GM23338 (cell line): ENCODE results near the gene CD38. TPM values are rescaled to one million over a fixed set of nuclear protein-coding genes. Genes with fewer than 3 reads are reported as not detected.

ENCODE experiments used
- ATAC-seq: fragments of 200-7000 bp; cut with Tn5 transposase; 3 replicates; pipeline ENCODE4 v1.9.1; 2020
- DNase-seq: peaks from one replicate; pipeline ENCODE4 v3.0.0-alpha.2; 2015; ENCODE audit warnings: low spot score
- H2AFZ ChIP-seq: fragments of 200-600 bp; sonication (generic); 2 replicates; pipeline ENCODE4 v1.8.0; 2016; ENCODE audit warnings: antibody characterized with exemption, mild to moderate bottlenecking, moderate library complexity
- H3F3A ChIP-seq: fragments of 200-600 bp; sonication (generic); replicated peaks from 2 replicates; pipeline ENCODE4 v1.8.0; 2017; ENCODE audit warnings: antibody characterized with exemption, mixed run types, low read depth
- H3K27ac ChIP-seq: fragments of 200-600 bp; sonication (generic); 2 replicates; pipeline ENCODE4 v1.6.1; 2016; ENCODE audit warnings: low read depth
- H3K27me3 ChIP-seq: fragments of 200-600 bp; sonication (generic); 2 replicates; pipeline ENCODE4 v1.8.0; 2016; ENCODE audit warnings: mild to moderate bottlenecking, mixed run types, moderate library complexity; ENCODE audit not compliant: insufficient read depth
- H3K36me3 ChIP-seq: fragments of 200-600 bp; sonication (generic); 2 replicates; pipeline ENCODE4 v1.8.0; 2016; ENCODE audit warnings: mild to moderate bottlenecking; ENCODE audit not compliant: insufficient read depth
- H3K4me1 ChIP-seq: fragments of 200-600 bp; sonication (generic); 2 replicates; pipeline ENCODE4 v1.8.0; 2016; ENCODE audit warnings: mild to moderate bottlenecking, moderate library complexity; ENCODE audit not compliant: insufficient read depth
- H3K4me2 ChIP-seq: fragments of 200-600 bp; sonication (generic); 2 replicates; pipeline ENCODE4 v1.7.1; 2017; ENCODE audit warnings: mixed run types
- H3K4me3 ChIP-seq: fragments of 200-600 bp; sonication (generic); 2 replicates; pipeline ENCODE4 v1.6.1; 2016; ENCODE audit warnings: mixed run types
- H3K79me2 ChIP-seq: fragments of 200-600 bp; sonication (generic); replicated peaks from 2 replicates; pipeline ENCODE4 v1.8.0; 2017; ENCODE audit warnings: mild to moderate bottlenecking; ENCODE audit not compliant: insufficient read depth
- H3K9me2 ChIP-seq: fragments of 200-600 bp; sonication (generic); 2 replicates; pipeline ENCODE4 v1.8.0; 2017; ENCODE audit not compliant: insufficient read depth
- H4K20me1 ChIP-seq: fragments of 200-600 bp; sonication (generic); replicated peaks from 2 replicates; pipeline ENCODE4 v1.8.0; 2017; ENCODE audit warnings: mild to moderate bottlenecking; ENCODE audit not compliant: insufficient read depth
- H3K27ac Mint-ChIP-seq: 2 replicates; pipeline ENCODE4 v1.8.0; 2020; ENCODE audit warnings: inconsistent platforms, mild to moderate bottlenecking, moderate library complexity, mixed read lengths
- H3K27me3 Mint-ChIP-seq: 3 replicates; pipeline ENCODE4 v1.8.0; 2022; ENCODE audit warnings: low read depth, mild to moderate bottlenecking, moderate library complexity, mixed read lengths, inconsistent platforms; ENCODE audit not compliant: insufficient read depth, poor library complexity
- H3K36me3 Mint-ChIP-seq: 3 replicates; pipeline ENCODE4 v1.8.0; 2021; ENCODE audit warnings: low read depth, mild to moderate bottlenecking, inconsistent platforms, moderate library complexity, mixed read lengths
- H3K4me1 Mint-ChIP-seq: 3 replicates; pipeline ENCODE4 v1.8.0; 2020; ENCODE audit warnings: mild to moderate bottlenecking, inconsistent platforms, mixed read lengths
- H3K4me3 Mint-ChIP-seq: 3 replicates; pipeline ENCODE4 v1.8.0; 2021; ENCODE audit warnings: moderate library complexity, mild to moderate bottlenecking, inconsistent platforms, mixed read lengths
- H3K9me3 Mint-ChIP-seq: 3 replicates; pipeline ENCODE4 v1.8.0; 2020; ENCODE audit warnings: moderate library complexity, mild to moderate bottlenecking, inconsistent platforms, mixed read lengths
- CREB1 ChIP-seq: fragments of 250-450 bp; sonication (Bioruptor Pico); IDR thresholded peaks from 2 replicates; pipeline ENCODE4 v1.5.0; 2020; ENCODE audit warnings: low read depth, mild to moderate bottlenecking, moderate library complexity
- CTCF ChIP-seq, 2 experiments: fragments of 200-600 bp in 1 of 2; sonication (generic) in 1 of 2; conservative IDR thresholded peaks; 2 replicates each; pipeline versions ENCODE4 v1.5.1 to v1.6.1; 2016 to 2017; ENCODE audit warnings: antibody characterized with exemption in 2 of 2, low read depth in 2 of 2, mild to moderate bottlenecking in 2 of 2, moderate library complexity in 1 of 2
- ETS1 ChIP-seq: IDR thresholded peaks from 2 replicates; pipeline ENCODE4 v1.6.1; 2016; ENCODE audit warnings: antibody characterized with exemption
- EZH2 ChIP-seq: fragments of 200-600 bp; sonication (generic); IDR thresholded peaks from one replicate; pipeline ENCODE4 v1.8.0; 2017; ENCODE audit warnings: antibody characterized with exemption, mild to moderate bottlenecking, low read depth; ENCODE audit not compliant: unreplicated experiment
- JUNB ChIP-seq: IDR thresholded peaks from one replicate; pipeline ENCODE4 v1.6.1; 2016; ENCODE audit warnings: antibody characterized with exemption; ENCODE audit not compliant: unreplicated experiment
- NANOG ChIP-seq: IDR thresholded peaks from 2 replicates; pipeline ENCODE4 v1.6.1; 2016; ENCODE audit warnings: antibody characterized with exemption, borderline replicate concordance
- POLR2AphosphoS5 ChIP-seq: IDR thresholded peaks from 2 replicates; pipeline ENCODE4 v1.6.1; 2016; ENCODE audit warnings: antibody characterized with exemption, low read depth
- STAT1 ChIP-seq: IDR thresholded peaks from one replicate; pipeline ENCODE4 v1.6.1; 2016; ENCODE audit warnings: antibody characterized with exemption; ENCODE audit not compliant: unreplicated experiment
- ZNF114 ChIP-seq: fragments of 250-450 bp; sonication (Bioruptor Pico); IDR thresholded peaks from 2 replicates; pipeline ENCODE4 v1.5.0; 2020; ENCODE audit warnings: mild to moderate bottlenecking, moderate library complexity
- polyA plus RNA-seq: library from polyadenylated mRNA; unstranded; fragments of >200 nt; fragmentation: Nextera tagmentation; extraction: Ambion mirVana; gene quantifications from 2 replicates; pipeline ENCODE4 v1.2.1, GENCODE V29; 2016
- total RNA-seq: library from RNA; depleted of rRNA; stranded (reverse); fragments of >200 nt; shearing (Covaris generic); gene quantifications from 2 replicates; pipeline ENCODE4 v1.2.3, GENCODE V29; 2014
- TF ChIP-seq, protein P1 (sequence below): fragments of 250-450 bp; sonication (Bioruptor Pico); IDR thresholded peaks from 2 replicates; pipeline ENCODE4 v1.5.0; 2020; ENCODE audit warnings: mild to moderate bottlenecking, moderate library complexity
- TF ChIP-seq, protein P2 (sequence below): IDR thresholded peaks from one replicate; pipeline ENCODE4 v1.6.1; 2018; ENCODE audit warnings: antibody characterized with exemption; ENCODE audit not compliant: unreplicated experiment

The CD38 gene
- total and polyA plus RNA-seq, 2 experiments from 2014 or later, result 0.17 to 0.24 TPM

- TF ChIP-seq, protein P1, sequence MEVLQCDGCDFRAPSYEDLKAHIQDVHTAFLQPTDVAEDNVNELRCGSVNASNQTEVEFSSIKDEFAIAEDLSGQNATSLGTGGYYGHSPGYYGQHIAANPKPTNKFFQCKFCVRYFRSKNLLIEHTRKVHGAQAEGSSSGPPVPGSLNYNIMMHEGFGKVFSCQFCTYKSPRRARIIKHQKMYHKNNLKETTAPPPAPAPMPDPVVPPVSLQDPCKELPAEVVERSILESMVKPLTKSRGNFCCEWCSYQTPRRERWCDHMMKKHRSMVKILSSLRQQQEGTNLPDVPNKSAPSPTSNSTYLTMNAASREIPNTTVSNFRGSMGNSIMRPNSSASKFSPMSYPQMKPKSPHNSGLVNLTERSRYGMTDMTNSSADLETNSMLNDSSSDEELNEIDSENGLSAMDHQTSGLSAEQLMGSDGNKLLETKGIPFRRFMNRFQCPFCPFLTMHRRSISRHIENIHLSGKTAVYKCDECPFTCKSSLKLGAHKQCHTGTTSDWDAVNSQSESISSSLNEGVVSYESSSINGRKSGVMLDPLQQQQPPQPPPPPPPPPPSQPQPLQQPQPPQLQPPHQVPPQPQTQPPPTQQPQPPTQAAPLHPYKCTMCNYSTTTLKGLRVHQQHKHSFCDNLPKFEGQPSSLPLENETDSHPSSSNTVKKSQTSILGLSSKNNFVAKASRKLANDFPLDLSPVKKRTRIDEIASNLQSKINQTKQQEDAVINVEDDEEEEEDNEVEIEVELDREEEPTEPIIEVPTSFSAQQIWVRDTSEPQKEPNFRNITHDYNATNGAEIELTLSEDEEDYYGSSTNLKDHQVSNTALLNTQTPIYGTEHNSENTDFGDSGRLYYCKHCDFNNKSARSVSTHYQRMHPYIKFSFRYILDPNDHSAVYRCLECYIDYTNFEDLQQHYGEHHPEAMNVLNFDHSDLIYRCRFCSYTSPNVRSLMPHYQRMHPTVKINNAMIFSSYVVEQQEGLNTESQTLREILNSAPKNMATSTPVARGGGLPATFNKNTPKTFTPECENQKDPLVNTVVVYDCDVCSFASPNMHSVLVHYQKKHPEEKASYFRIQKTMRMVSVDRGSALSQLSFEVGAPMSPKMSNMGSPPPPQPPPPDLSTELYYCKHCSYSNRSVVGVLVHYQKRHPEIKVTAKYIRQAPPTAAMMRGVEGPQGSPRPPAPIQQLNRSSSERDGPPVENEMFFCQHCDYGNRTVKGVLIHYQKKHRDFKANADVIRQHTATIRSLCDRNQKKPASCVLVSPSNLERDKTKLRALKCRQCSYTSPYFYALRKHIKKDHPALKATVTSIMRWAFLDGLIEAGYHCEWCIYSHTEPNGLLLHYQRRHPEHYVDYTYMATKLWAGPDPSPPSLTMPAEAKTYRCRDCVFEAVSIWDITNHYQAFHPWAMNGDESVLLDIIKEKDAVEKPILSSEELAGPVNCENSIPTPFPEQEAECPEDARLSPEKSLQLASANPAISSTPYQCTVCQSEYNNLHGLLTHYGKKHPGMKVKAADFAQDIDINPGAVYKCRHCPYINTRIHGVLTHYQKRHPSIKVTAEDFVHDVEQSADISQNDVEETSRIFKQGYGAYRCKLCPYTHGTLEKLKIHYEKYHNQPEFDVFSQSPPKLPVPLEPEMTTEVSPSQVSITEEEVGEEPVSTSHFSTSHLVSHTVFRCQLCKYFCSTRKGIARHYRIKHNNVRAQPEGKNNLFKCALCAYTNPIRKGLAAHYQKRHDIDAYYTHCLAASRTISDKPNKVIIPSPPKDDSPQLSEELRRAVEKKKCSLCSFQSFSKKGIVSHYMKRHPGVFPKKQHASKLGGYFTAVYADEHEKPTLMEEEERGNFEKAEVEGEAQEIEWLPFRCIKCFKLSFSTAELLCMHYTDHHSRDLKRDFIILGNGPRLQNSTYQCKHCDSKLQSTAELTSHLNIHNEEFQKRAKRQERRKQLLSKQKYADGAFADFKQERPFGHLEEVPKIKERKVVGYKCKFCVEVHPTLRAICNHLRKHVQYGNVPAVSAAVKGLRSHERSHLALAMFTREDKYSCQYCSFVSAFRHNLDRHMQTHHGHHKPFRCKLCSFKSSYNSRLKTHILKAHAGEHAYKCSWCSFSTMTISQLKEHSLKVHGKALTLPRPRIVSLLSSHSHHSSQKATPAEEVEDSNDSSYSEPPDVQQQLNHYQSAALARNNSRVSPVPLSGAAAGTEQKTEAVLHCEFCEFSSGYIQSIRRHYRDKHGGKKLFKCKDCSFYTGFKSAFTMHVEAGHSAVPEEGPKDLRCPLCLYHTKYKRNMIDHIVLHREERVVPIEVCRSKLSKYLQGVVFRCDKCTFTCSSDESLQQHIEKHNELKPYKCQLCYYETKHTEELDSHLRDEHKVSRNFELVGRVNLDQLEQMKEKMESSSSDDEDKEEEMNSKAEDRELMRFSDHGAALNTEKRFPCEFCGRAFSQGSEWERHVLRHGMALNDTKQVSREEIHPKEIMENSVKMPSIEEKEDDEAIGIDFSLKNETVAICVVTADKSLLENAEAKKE (CRISPR knock-in tag), result no peak
- TF ChIP-seq STAT1 (no peak), CREB1 (no peak), POLR2AphosphoS5 (no peak), JUNB (no peak), NANOG (no peak), CTCF (conservative IDR thresholded peaks at IDR 0.05; ENCODE audit: low read depth in 2 of 2) (no peak), ETS1 (no peak), EZH2 (no peak), ZNF114 (CRISPR knock-in tag) (no peak)
- TF ChIP-seq, protein P2, sequence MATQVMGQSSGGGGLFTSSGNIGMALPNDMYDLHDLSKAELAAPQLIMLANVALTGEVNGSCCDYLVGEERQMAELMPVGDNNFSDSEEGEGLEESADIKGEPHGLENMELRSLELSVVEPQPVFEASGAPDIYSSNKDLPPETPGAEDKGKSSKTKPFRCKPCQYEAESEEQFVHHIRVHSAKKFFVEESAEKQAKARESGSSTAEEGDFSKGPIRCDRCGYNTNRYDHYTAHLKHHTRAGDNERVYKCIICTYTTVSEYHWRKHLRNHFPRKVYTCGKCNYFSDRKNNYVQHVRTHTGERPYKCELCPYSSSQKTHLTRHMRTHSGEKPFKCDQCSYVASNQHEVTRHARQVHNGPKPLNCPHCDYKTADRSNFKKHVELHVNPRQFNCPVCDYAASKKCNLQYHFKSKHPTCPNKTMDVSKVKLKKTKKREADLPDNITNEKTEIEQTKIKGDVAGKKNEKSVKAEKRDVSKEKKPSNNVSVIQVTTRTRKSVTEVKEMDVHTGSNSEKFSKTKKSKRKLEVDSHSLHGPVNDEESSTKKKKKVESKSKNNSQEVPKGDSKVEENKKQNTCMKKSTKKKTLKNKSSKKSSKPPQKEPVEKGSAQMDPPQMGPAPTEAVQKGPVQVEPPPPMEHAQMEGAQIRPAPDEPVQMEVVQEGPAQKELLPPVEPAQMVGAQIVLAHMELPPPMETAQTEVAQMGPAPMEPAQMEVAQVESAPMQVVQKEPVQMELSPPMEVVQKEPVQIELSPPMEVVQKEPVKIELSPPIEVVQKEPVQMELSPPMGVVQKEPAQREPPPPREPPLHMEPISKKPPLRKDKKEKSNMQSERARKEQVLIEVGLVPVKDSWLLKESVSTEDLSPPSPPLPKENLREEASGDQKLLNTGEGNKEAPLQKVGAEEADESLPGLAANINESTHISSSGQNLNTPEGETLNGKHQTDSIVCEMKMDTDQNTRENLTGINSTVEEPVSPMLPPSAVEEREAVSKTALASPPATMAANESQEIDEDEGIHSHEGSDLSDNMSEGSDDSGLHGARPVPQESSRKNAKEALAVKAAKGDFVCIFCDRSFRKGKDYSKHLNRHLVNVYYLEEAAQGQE, result no peak
- Mint-ChIP-seq H3K27me3 (no peaks in the 10 kb centered on the region), H3K4me3 (no peak overlapping the region), H3K9me3 (no peaks in the 10 kb centered on the region), H3K27ac (no peak overlapping the region), H3K4me1 (peaks cover 7% of the 10 kb centered on the region), H3K36me3 (no peaks in the 10 kb centered on the region)
- no peaks in the 10 kb centered on the region for H3K27me3 ChIP-seq
- H2AFZ ChIP-seq, result peak overlapping the region; percentile 72; the same call in 1 of the 2 replicates
- H3K4me3 ChIP-seq, result no peak overlapping the region
- H3K79me2 ChIP-seq, result no peaks in the 10 kb centered on the region
- no peaks in the 10 kb centered on the region for H4K20me1 ChIP-seq
- DNase-seq (no peak), ATAC-seq (no peak)
- no peak overlapping the region for H3K4me2 ChIP-seq
- no peak overlapping the region for H3K27ac ChIP-seq
- no peaks in the 10 kb centered on the region for H3K36me3 ChIP-seq
- H3F3A ChIP-seq, result no peaks in the 10 kb centered on the region
- H3K9me2 ChIP-seq, result peaks cover 18% of the 10 kb centered on the region
- H3K4me1 ChIP-seq, result 0 out of 2 replicates have a peak, but pooled peaks cover 6% of the 10 kb centered on the region
Observed at GRCh38 chr4:15894921-15895916, 117.1 kb downstream of the CD38 start.
